ENCODE measurements around the gene CDC6.

- TF ChIP-seq CTCF (IDR thresholded peaks at IDR 0.05) (no peak), POLR2A (IDR thresholded peaks at IDR 0.05) (no peak)
These were observed 55.0 kb downstream of the CDC6 start for GRCh38 chr17:40342504-40343218.
